Brain microvascular endothelial cell (primary cell): ENCODE measurements around the gene SLC17A8.
"Not testable (repeated sequence)": the region's sequence is repeated elsewhere in the genome, so short reads cannot be mapped to it uniquely, and the experiment has no call there.

Experiments used
- DNase-seq: peaks from one replicate; pipeline ENCODE4 v3.0.0-alpha.2; 2020
- H3K27ac ChIP-seq: fragments of 250-450 bp; sonication (Bioruptor Pico); 2 replicates; pipeline ENCODE4 v1.5.1; 2020; ENCODE audit warnings: mild to moderate bottlenecking, moderate library complexity
- H3K27me3 ChIP-seq: fragments of 250-450 bp; sonication (Bioruptor Pico); replicated peaks from 2 replicates; pipeline ENCODE4 v1.5.1; 2020; ENCODE audit warnings: mild to moderate bottlenecking
- H3K36me3 ChIP-seq: fragments of 250-450 bp; sonication (Bioruptor Pico); replicated peaks from 2 replicates; pipeline ENCODE4 v1.5.1; 2020; ENCODE audit warnings: mild to moderate bottlenecking
- H3K4me3 ChIP-seq: 2 replicates; pipeline ENCODE4 v1.5.1; 2011; ENCODE audit warnings: low read depth, mild to moderate bottlenecking, control low read depth, low read length, moderate library complexity
- CTCF ChIP-seq: IDR thresholded peaks from 2 replicates; pipeline ENCODE4 v1.5.1; 2011; ENCODE audit warnings: low read depth, mild to moderate bottlenecking, moderate library complexity, low read length, control low read depth, inconsistent platforms; ENCODE audit errors: missing control alignments
- in situ Hi-C: cut with HindIII; loops from 2 replicates; pipeline ENCODE4 v1.10.0; 2017; ENCODE audit warnings: low sequenced_read_pairs, low pct_ligation_motif_present

SLC17A8 gene

GRCh38 chr12:100329800-100330199, 27.1 kb upstream of the SLC17A8 start:
- Histone ChIP-seq H3K4me3 (no peak overlapping the region), H3K36me3 (peaks cover 19% of the 10 kb centered on the region), H3K27ac (no peak overlapping the region), H3K27me3 (no peaks in the 10 kb centered on the region)
- no peak for TF ChIP-seq CTCF
- DNase-seq: no peak
- in situ Hi-C loops: no loop called here

- in situ Hi-C loops: no loop called here
- no peak overlapping the region for H3K27ac ChIP-seq
- no peak overlapping the region for H3K4me3 ChIP-seq
- peaks cover 32% of the 10 kb centered on the region for H3K36me3 ChIP-seq
- TF ChIP-seq CTCF: no peak
- DNase-seq: no peak
- H3K27me3 ChIP-seq: no peaks in the 10 kb centered on the region
Observed at GRCh38 chr12:100331871-100332270, 25.0 kb upstream of the SLC17A8 start.

- Histone ChIP-seq H3K4me3 (no peak overlapping the region), H3K27ac (no peak overlapping the region), H3K36me3 (peaks cover 32% of the 10 kb centered on the region), H3K27me3 (no peaks in the 10 kb centered on the region)
- DNase-seq: no peak
- TF ChIP-seq CTCF: no peak
- in situ Hi-C loops: no loop called here
Observed at GRCh38 chr12:100332852-100333251, 24.0 kb upstream of the SLC17A8 start.

GRCh38 chr12:100337299-100337698, 19.6 kb upstream of the SLC17A8 start:
- TF ChIP-seq CTCF: no peak
- Histone ChIP-seq H3K36me3 (peaks cover 30% of the 10 kb centered on the region), H3K27ac (no peak overlapping the region), H3K4me3 (no peak overlapping the region), H3K27me3 (no peaks in the 10 kb centered on the region)
- DNase-seq: no peak
- in situ Hi-C loops: no loop called here

DNA sequence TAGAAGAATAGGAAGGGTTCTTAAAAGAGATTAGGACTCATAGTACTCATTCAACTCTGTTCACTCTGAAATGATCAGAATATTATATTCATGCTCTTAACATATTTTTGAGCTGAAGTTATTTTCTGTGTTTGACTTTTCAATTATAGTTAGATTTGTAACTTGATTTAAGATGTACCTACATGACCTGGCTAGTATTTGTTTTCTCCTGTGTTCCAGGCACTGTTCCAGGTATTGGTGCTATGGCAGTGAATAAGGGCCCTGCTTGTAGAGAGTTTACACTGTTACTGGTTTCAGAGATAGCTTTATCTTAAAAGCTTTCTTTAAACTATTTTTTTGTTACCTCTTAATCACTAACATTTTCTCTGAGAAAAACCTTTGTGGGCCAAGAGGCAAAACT, 19.1 kb upstream of the SLC17A8 start:
- H3K4me3 ChIP-seq: no peak overlapping the region
- DNase-seq: no peak
- H3K27me3 ChIP-seq: no peaks in the 10 kb centered on the region
- in situ Hi-C loops: no loop called here
- H3K36me3 ChIP-seq: peaks cover 30% of the 10 kb centered on the region
- H3K27ac ChIP-seq: no peak overlapping the region
- TF ChIP-seq CTCF: no peak

DNA sequence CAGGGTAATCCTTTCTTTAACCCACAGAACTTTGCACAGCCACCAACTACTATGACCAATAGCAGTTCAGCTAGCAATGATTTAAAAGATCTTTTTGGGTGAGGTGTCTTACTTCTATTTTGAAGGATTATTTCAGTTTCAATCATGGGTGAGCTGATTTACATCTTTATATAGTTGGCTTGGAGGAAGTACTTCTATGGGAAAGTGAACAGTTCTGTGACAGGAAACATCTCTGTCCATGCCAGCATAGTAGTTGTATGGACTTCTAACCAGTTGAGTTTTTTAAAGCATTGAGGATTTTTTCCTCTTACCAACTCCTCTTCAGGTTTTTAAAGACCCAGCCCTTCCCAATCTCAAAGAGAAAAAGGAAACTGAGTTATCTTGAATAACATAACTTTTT, 17.8 kb upstream of the SLC17A8 start:
- in situ Hi-C loops: no loop called here
- DNase-seq: no peak
- Histone ChIP-seq H3K36me3 (peaks cover 30% of the 10 kb centered on the region), H3K27ac (no peak overlapping the region), H3K27me3 (no peaks in the 10 kb centered on the region), H3K4me3 (no peak overlapping the region)
- no peak for TF ChIP-seq CTCF

DNA sequence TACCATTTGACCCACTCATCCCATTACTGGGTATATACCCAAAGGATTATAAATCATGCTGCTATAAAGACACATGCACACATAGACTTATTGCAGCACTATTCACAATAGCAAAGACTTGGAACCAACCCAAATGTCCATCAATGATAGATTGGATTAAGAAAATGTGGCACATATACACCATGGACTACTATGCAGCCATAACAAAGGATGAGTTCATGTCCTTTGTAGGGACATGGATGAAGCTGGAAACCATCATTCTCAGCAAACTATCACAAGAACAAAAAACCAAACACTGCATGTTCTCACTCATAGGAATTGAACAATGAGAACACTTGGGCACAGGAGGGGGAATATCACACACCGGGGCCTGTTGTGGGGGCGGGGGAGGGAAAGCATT, 14.0 kb upstream of the SLC17A8 start:
- H3K27me3 ChIP-seq, in situ Hi-C loops, H3K27ac ChIP-seq, DNase-seq, H3K4me3 ChIP-seq: not testable (repeated sequence)
- peaks cover 10% of the 10 kb centered on the region for H3K36me3 ChIP-seq

DNA sequence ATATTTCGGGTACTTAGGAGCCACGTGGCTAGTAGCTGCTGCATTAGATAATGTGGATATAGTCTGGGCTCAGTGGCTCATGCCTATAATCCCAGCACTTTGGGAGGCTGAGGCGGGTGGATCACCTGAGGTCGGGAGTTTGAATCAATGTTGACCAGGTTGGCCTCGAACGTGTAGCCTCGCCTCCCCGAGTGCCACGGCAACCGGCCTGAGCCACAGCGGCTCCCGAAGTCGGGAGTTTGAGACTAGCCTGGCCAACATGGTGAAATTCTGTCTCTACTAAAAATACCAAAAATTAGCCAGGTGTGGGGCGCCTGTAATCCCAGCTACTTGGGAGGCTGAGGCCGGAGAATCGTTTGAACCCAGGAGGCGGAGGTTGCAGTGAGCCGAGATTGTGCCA, 12.5 kb upstream of the SLC17A8 start:
- H3K27me3 ChIP-seq, H3K36me3 ChIP-seq, in situ Hi-C loops, H3K4me3 ChIP-seq, DNase-seq, H3K27ac ChIP-seq: not testable (repeated sequence)
